Prostate gland (tissue), 2 donors: ENCODE data around the gene ECSCR. TPM values are rescaled to one million over a fixed set of nuclear protein-coding genes. Genes with fewer than 3 reads are reported as not detected.

Source experiments
- DNase-seq: peaks from one replicate; pipeline ENCODE4 v3.0.0-alpha.2; 2019; ENCODE audit warnings: low spot score
- H3K27ac ChIP-seq, 2 donors: fragments of 200-600 bp; sonication (generic); 2 replicates each; pipeline ENCODE4 v1.5.1; 2017 to 2019
- H3K27me3 ChIP-seq: fragments of 200-600 bp; sonication (generic); replicated peaks from 2 replicates; pipeline ENCODE4 v1.5.1; 2019; ENCODE audit not compliant: insufficient read depth
- H3K36me3 ChIP-seq, 2 donors: fragments of 200-600 bp; sonication (generic); 1 replicate in 1 of 2; 2 replicates in 1 of 2; pipeline versions ENCODE4 v1.5.1 to v1.8.1; 2017 to 2019
- H3K4me1 ChIP-seq: fragments of 200-600 bp; sonication (generic); replicated peaks from 2 replicates; pipeline ENCODE4 v1.5.1; 2019
- H3K4me3 ChIP-seq, 2 donors: fragments of 200-600 bp; sonication (generic); 2 replicates each; pipeline ENCODE4 v1.5.1; 2017 to 2019
- H3K9me3 ChIP-seq: fragments of 200-600 bp; sonication (generic); 2 replicates; pipeline ENCODE4 v1.5.1; 2017
- CTCF ChIP-seq, 4 experiments: fragments of 200-600 bp in 2 of 4; fragments of 450-650 bp in 2 of 4; sonication (generic) in 2 of 4; IDR thresholded peaks; 1 replicate in 3 of 4; 2 replicates in 1 of 4; pipeline ENCODE4 v1.5.1; 2016 to 2019; ENCODE audit warnings: antibody characterized with exemption in 4 of 4, mild to moderate bottlenecking in 2 of 4, moderate library complexity in 2 of 4
- POLR2A ChIP-seq: fragments of 450-650 bp; IDR thresholded peaks from one replicate; pipeline ENCODE4 v1.6.1; 2016; ENCODE audit warnings: antibody characterized with exemption, mild to moderate bottlenecking
- POLR2AphosphoS5 ChIP-seq: sonication (generic); formaldehyde crosslinking; IDR thresholded peaks from one replicate; pipeline ENCODE4 v1.6.1; 2017; ENCODE audit warnings: antibody characterized with exemption
- WGBS: methylation state at CpG from one replicate; pipeline ENCODE4 v1.1.5; 2018; 5-methylcytosine and 5-hydroxymethylcytosine counted together
- intact Hi-C: fragments of 100-400 bp; cut with DNase I; formaldehyde crosslinking; loops from one replicate; pipeline ENCODE4 v1.14.2; 2022
- total RNA-seq, 2 donors: library from RNA; depleted of rRNA; stranded (reverse); fragments of >200 nt; gene quantifications; one replicate each; pipeline ENCODE4 v1.1.0, GENCODE V29; 2016

The ECSCR gene
- total RNA-seq, 2 donors from 2014 or later = 5.3 to 6.7 TPM

GRCh38 chr5:139472386-139473030 is 10.0 kb upstream of the ECSCR start:
- H3K9me3 ChIP-seq = no peaks in the 10 kb centered on the region
- H3K4me3 ChIP-seq = no peak overlapping the region
- no peaks in the 10 kb centered on the region for H3K36me3 ChIP-seq
- TF ChIP-seq POLR2AphosphoS5 (no peak), POLR2A (no peak), CTCF (IDR thresholded peaks at IDR 0.05) (no peak)
- no peaks in the 10 kb centered on the region for H3K27me3 ChIP-seq
- intact Hi-C loops = no loop called here
- H3K4me1 ChIP-seq = no peaks in the 10 kb centered on the region
- WGBS = 89% methylated on average over 15 of the region's 15 CpGs
- no peak for DNase-seq
- no peak overlapping the region for H3K27ac ChIP-seq

- no peaks in the 10 kb centered on the region for H3K27me3 ChIP-seq
- no peak for DNase-seq
- intact Hi-C loops = no loop called here
- no peaks in the 10 kb centered on the region for H3K36me3 ChIP-seq
- H3K4me1 ChIP-seq = no peaks in the 10 kb centered on the region
- no peaks in the 10 kb centered on the region for H3K9me3 ChIP-seq
- no peak for TF ChIP-seq POLR2AphosphoS5
- no peak for TF ChIP-seq CTCF (IDR thresholded peaks at IDR 0.05)
- no peak for TF ChIP-seq POLR2A
- no peak within 1 kb of the TSS for H3K27ac ChIP-seq
- 63% methylated on average over 7 of the region's 9 CpGs for WGBS
- no peak within 1 kb of the TSS for H3K4me3 ChIP-seq
Measured at GRCh38 chr5:139470821-139471300, 8.3 kb upstream of the ECSCR start, which contains the start of gene SMIM33. Gene SMIM33, plus strand, starts transcription at chr5:139471004. Its CDS starts 118 bp downstream, at chr5:139471122.

GRCh38 chr5:139468421-139468931 is 5.9 kb upstream of the ECSCR start:
- H3K36me3 ChIP-seq = no peaks in the 10 kb centered on the region
- intact Hi-C loops = no loop called here
- no peaks in the 10 kb centered on the region for H3K9me3 ChIP-seq
- no peak overlapping the region for H3K4me3 ChIP-seq
- no peaks in the 10 kb centered on the region for H3K27me3 ChIP-seq
- no peak for TF ChIP-seq CTCF (IDR thresholded peaks at IDR 0.05)
- TF ChIP-seq POLR2A = no peak
- no peak for TF ChIP-seq POLR2AphosphoS5
- H3K4me1 ChIP-seq = no peaks in the 10 kb centered on the region
- DNase-seq = no peak
- WGBS = 85% methylated on average over 8 of the region's 8 CpGs
- no peak overlapping the region for H3K27ac ChIP-seq

DNA sequence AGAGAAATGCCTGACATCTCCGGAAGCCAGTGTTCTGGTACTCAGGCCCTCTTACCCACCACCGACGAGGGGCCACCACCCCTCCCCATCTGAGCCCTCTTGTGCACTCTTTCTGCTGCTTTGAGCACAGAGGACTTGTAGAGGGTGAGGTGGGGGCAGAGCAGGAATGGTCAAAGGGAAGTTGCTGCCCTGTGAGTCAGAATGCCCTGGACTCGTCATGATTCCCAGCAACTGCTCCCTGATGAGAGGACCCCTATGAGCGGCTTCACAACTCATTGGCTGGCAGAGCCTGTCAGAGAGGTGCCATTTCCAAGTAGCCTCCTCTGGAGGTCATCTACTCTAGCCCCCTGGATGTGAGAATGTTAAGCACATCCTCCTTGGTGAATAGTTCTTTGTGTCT is 845 bp downstream of the ECSCR start:
- intact Hi-C loops = no loop called here
- Histone ChIP-seq H3K36me3 (no peaks in the 10 kb centered on the region), H3K4me3 (no peak overlapping the region), H3K27me3 (no peaks in the 10 kb centered on the region), H3K27ac (no peak overlapping the region), H3K4me1 (no peaks in the 10 kb centered on the region), H3K9me3 (no peaks in the 10 kb centered on the region)
- TF ChIP-seq POLR2AphosphoS5 = no peak
- TF ChIP-seq CTCF (IDR thresholded peaks at IDR 0.05) = no peak
- no peak for TF ChIP-seq POLR2A
- WGBS = 90% methylated on average over 5 of the region's 5 CpGs
- DNase-seq = no peak

DNA sequence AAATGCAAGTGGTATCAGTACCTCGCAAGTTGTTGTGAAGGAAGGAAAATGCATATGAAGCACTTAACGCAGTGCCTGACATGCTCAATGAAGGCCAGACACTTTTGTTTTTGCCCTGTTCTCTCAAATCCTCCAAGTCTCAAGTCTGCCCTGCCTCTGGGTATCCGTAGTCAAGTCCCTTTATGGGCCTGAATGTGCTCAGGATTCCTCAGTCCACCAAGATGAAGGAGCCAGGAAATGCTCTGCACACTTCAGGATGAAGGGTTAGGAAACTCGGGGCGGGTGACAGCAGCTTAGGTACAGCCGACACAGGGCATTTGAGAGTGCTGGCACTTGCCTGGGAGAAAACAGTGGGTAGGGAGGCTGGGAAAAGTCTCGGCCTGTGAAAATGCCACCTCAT is 1.4 kb downstream of the ECSCR start:
- 88% methylated on average over 7 of the region's 7 CpGs for WGBS
- no peak for DNase-seq
- Histone ChIP-seq H3K36me3 (no peaks in the 10 kb centered on the region), H3K27me3 (no peaks in the 10 kb centered on the region), H3K4me1 (no peaks in the 10 kb centered on the region), H3K9me3 (no peaks in the 10 kb centered on the region), H3K4me3 (no peak overlapping the region), H3K27ac (no peak overlapping the region)
- TF ChIP-seq POLR2A = no peak
- TF ChIP-seq POLR2AphosphoS5 = no peak
- no peak for TF ChIP-seq CTCF (IDR thresholded peaks at IDR 0.05)
- intact Hi-C loops = no loop called here
